ENCODE results near the gene NUP93. TPM values are rescaled to one million over a fixed set of nuclear protein-coding genes. Genes with fewer than 3 reads are reported as not detected.

NUP93 gene
- total and polyA plus RNA-seq, 2 of the 8 experiments (the other 6 are each of a cell fraction or from before 2014, with no cell fraction given), result 147 to 201 TPM

DNA sequence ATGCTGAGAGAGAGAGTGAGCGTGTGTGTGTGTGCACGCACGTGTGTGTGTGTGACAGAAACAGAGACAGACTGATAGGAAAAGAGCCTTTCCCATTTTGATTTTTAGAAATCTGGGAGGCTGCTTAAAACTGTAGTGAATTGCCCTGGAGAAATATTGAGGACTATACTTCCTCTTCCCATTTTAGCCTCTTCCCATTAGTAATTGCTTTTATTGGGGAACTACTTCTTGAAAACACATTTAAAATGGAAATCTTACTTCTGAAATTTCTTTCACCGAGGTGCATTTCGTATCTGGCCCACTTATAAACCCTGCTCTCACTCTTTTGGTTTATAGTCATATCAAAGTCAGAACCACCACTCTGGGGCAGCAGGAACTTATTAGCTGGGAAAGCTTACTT is 47.1 kb downstream of the NUP93 start (continued):
- TF ChIP-seq, protein P1, sequence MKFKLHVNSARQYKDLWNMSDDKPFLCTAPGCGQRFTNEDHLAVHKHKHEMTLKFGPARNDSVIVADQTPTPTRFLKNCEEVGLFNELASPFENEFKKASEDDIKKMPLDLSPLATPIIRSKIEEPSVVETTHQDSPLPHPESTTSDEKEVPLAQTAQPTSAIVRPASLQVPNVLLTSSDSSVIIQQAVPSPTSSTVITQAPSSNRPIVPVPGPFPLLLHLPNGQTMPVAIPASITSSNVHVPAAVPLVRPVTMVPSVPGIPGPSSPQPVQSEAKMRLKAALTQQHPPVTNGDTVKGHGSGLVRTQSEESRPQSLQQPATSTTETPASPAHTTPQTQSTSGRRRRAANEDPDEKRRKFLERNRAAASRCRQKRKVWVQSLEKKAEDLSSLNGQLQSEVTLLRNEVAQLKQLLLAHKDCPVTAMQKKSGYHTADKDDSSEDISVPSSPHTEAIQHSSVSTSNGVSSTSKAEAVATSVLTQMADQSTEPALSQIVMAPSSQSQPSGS (IDR thresholded peaks at IDR 0.05; ENCODE audit: low read length), result no peak
- TF ChIP-seq GABPA (IDR thresholded peaks at IDR 0.05; ENCODE audit: borderline replicate concordance, insufficient read depth, low read length) (no peak), JUND (IDR thresholded peaks at IDR 0.05; ENCODE audit: low read length) (no peak), TAF1 (IDR thresholded peaks at IDR 0.05; ENCODE audit: low read depth, low read length) (no peak), CHD1 (IDR thresholded peaks at IDR 0.05; ENCODE audit: low read depth, low read length) (no peak), EZH2 (IDR thresholded peaks at IDR 0.05; ENCODE audit: low read depth, low read length, severe bottlenecking) (no peak), POLR2A (IDR thresholded peaks at IDR 0.05; ENCODE audit: control extremely low read depth in 1 of 2, low read depth in 2 of 2, low read length in 2 of 2) (no peak)
- TF ChIP-seq, protein P2, sequence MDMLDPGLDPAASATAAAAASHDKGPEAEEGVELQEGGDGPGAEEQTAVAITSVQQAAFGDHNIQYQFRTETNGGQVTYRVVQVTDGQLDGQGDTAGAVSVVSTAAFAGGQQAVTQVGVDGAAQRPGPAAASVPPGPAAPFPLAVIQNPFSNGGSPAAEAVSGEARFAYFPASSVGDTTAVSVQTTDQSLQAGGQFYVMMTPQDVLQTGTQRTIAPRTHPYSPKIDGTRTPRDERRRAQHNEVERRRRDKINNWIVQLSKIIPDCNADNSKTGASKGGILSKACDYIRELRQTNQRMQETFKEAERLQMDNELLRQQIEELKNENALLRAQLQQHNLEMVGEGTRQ (IDR thresholded peaks at IDR 0.05; ENCODE audit: low read length), result no peak
- TF ChIP-seq, protein P3, sequence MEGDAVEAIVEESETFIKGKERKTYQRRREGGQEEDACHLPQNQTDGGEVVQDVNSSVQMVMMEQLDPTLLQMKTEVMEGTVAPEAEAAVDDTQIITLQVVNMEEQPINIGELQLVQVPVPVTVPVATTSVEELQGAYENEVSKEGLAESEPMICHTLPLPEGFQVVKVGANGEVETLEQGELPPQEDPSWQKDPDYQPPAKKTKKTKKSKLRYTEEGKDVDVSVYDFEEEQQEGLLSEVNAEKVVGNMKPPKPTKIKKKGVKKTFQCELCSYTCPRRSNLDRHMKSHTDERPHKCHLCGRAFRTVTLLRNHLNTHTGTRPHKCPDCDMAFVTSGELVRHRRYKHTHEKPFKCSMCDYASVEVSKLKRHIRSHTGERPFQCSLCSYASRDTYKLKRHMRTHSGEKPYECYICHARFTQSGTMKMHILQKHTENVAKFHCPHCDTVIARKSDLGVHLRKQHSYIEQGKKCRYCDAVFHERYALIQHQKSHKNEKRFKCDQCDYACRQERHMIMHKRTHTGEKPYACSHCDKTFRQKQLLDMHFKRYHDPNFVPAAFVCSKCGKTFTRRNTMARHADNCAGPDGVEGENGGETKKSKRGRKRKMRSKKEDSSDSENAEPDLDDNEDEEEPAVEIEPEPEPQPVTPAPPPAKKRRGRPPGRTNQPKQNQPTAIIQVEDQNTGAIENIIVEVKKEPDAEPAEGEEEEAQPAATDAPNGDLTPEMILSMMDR (IDR thresholded peaks at IDR 0.05; ENCODE audit: control extremely low read depth in 1 of 3, insufficient read depth in 1 of 3, low read depth in 1 of 3, low read length in 3 of 3), result no peak

Measured in H1 (cell line).